GM12878 (cell line): ENCODE results near the gene HRC. TPM values are rescaled to one million over a fixed set of nuclear protein-coding genes. Genes with fewer than 3 reads are reported as not detected.
"Not testable (repeated sequence)": the region's sequence is repeated elsewhere in the genome, so short reads cannot be mapped to it uniquely, and the experiment has no call there.

Experiments
- ATAC-seq: fragments of 200-7000 bp; cut with Tn5 transposase; 3 replicates; pipeline ENCODE4 v1.9.1; 2020; ENCODE audit warnings: mild to moderate bottlenecking, moderate library complexity
- BruUV-seq: library from RNA; stranded (reverse); fragments of 400-500 nt; replicated peaks from 2 replicates; lab custom pipeline; 2021; lab: Mats Ljungman, UMichigan
- CTCF ChIA-PET: fragments of 300-600 bp; sonication (Branson Sonifier 250); formaldehyde crosslinking; extraction: SDS; loops from one replicate; lab custom pipeline; 2021; ENCODE audit warnings: inconsistent platforms; lab: Yijun Ruan, JAX
- POLR2A ChIA-PET: fragments of 350-600 bp; formaldehyde crosslinking; extraction: SDS; loops from one replicate; lab custom pipeline; 2021; ENCODE audit warnings: inconsistent platforms; lab: Charles Lee
- RAD21 ChIA-PET: fragments of 300-600 bp; sonication (Branson Sonifier 250); formaldehyde crosslinking; loops from one replicate; lab custom pipeline; 2023; ENCODE audit warnings: antibody characterized with exemption; ENCODE audit not compliant: unreplicated experiment; lab: Charles Lee
- SMC1A ChIA-PET: fragments of 300-600 bp; sonication (Branson Sonifier 250); formaldehyde crosslinking; loops from one replicate; lab custom pipeline; 2023; ENCODE audit not compliant: unreplicated experiment, uncharacterized antibody; lab: Charles Lee
- DNase-seq: peaks from one replicate; pipeline ENCODE4 v3.0.0-alpha.2; 2011; ENCODE audit warnings: low read depth, low spot score
- FAIRE-seq: peaks from 3 replicates; lab custom pipeline; 2011; peaks lifted over from hg19 to GRCh38; lab: Jason Lieb, UNC
- H2AFZ ChIP-seq: 2 replicates; pipeline ENCODE4 v1.6.0; 2011; ENCODE audit warnings: low read depth, low read length, control low read depth; ENCODE audit not compliant: control insufficient read depth
- H3K27ac ChIP-seq: 2 replicates; pipeline ENCODE4 v1.5.1; 2011; ENCODE audit warnings: control low read depth; ENCODE audit not compliant: control insufficient read depth, insufficient read depth
- H3K27me3 ChIP-seq, 2 experiments: replicated peaks in 1 of 2; 2 replicates each; pipeline versions ENCODE4 v1.6.0 to v1.6.1; 2011; ENCODE audit warnings: low read length in 1 of 2; ENCODE audit not compliant: control insufficient read depth in 2 of 2, insufficient read depth in 2 of 2
- H3K36me3 ChIP-seq, 2 experiments: 2 replicates each; pipeline ENCODE4 v1.5.1; 2011; ENCODE audit warnings: low read length in 1 of 2; ENCODE audit not compliant: control insufficient read depth in 2 of 2, insufficient read depth in 2 of 2
- H3K4me1 ChIP-seq: 2 replicates; pipeline ENCODE4 v1.6.1; 2011; ENCODE audit warnings: mild to moderate bottlenecking, low read length, moderate library complexity, mixed read lengths; ENCODE audit not compliant: control insufficient read depth, insufficient read depth
- H3K4me2 ChIP-seq: 2 replicates; pipeline ENCODE4 v1.6.0; 2011; ENCODE audit warnings: control low read depth; ENCODE audit not compliant: control insufficient read depth, insufficient read depth
- H3K4me3 ChIP-seq: fragments of 200-600 bp; sonication (generic); 2 replicates; pipeline ENCODE4 v1.5.1; 2016
- H3K79me2 ChIP-seq: 2 replicates; pipeline ENCODE4 v1.6.0; 2011; ENCODE audit warnings: low read length; ENCODE audit not compliant: control insufficient read depth, insufficient read depth
- H3K9ac ChIP-seq: 2 replicates; pipeline ENCODE4 v1.8.0; 2011; ENCODE audit warnings: low read length, control low read depth, mixed read lengths; ENCODE audit not compliant: control insufficient read depth, insufficient read depth
- H3K9me3 ChIP-seq: replicated peaks from 3 replicates; pipeline ENCODE4 v1.5.1; 2011; ENCODE audit warnings: mild to moderate bottlenecking, low read length; ENCODE audit not compliant: control insufficient read depth, insufficient read depth
- H4K20me1 ChIP-seq: 2 replicates; pipeline ENCODE4 v1.6.0; 2011; ENCODE audit not compliant: control insufficient read depth, insufficient read depth
- ATF3 ChIP-seq: IDR thresholded peaks from 2 replicates; pipeline ENCODE4 v1.6.1; 2011; ENCODE audit warnings: low read depth, mild to moderate bottlenecking, low read length, moderate library complexity, borderline replicate concordance; ENCODE audit errors: extremely low read depth
- CBX5 ChIP-seq: sonication (generic); IDR thresholded peaks from 2 replicates; pipeline ENCODE4 v1.6.1; 2016; ENCODE audit warnings: low read depth, moderate library complexity, mild to moderate bottlenecking, inconsistent platforms
- CEBPB ChIP-seq, 2 experiments: fragments of 150-350 bp in 1 of 2; IDR thresholded peaks; 2 replicates each; pipeline ENCODE4 v1.6.1; 2012 to 2014; ENCODE audit warnings: low read depth in 2 of 2, low read length in 2 of 2, borderline replicate concordance in 1 of 2, inconsistent platforms in 1 of 2
- CHD4 ChIP-seq: fragments of 200-600 bp; sonication (generic); IDR thresholded peaks from 2 replicates; pipeline ENCODE4 v1.6.1; 2016; ENCODE audit warnings: mild to moderate bottlenecking
- CTCF ChIP-seq, 3 experiments: IDR thresholded peaks in 2 of 3; conservative IDR thresholded peaks in 1 of 3; 2 replicates each; pipeline ENCODE4 v1.5.1; 2011; ENCODE audit warnings: low read depth in 3 of 3, low read length in 3 of 3, mild to moderate bottlenecking in 3 of 3, control low read depth in 2 of 3, moderate library complexity in 2 of 3, inconsistent platforms in 1 of 3, mixed read lengths in 1 of 3; ENCODE audit not compliant: control insufficient read depth in 2 of 3, insufficient read depth in 1 of 3; ENCODE audit errors: extremely low read depth in 1 of 3
- HDAC6 ChIP-seq: fragments of 200-600 bp; sonication (generic); IDR thresholded peaks from one replicate; pipeline ENCODE4 v1.8.0; 2017; ENCODE audit warnings: antibody characterized with exemption; ENCODE audit not compliant: unreplicated experiment
- RB1 ChIP-seq: fragments of 450-650 bp; formaldehyde crosslinking; IDR thresholded peaks from 2 replicates; pipeline ENCODE4 v1.6.1; 2017; ENCODE audit warnings: mild to moderate bottlenecking, borderline replicate concordance
- SIX5 ChIP-seq: IDR thresholded peaks from 2 replicates; pipeline ENCODE4 v1.6.1; 2011; ENCODE audit warnings: mild to moderate bottlenecking, low read depth, low read length, moderate library complexity; ENCODE audit not compliant: severe bottlenecking
- TCF12 ChIP-seq: IDR thresholded peaks from 2 replicates; pipeline ENCODE4 v1.6.1; 2011; ENCODE audit warnings: low read depth, mild to moderate bottlenecking, low read length
- ZNF384 ChIP-seq: IDR thresholded peaks from 2 replicates; pipeline ENCODE4 v1.6.1; 2012; ENCODE audit warnings: low read depth, mild to moderate bottlenecking, low read length, improper control_type of control experiment, borderline replicate concordance
- ZNF622 ChIP-seq: fragments of 450-650 bp; IDR thresholded peaks from 2 replicates; pipeline ENCODE4 v1.6.1; 2017; ENCODE audit warnings: mild to moderate bottlenecking, inconsistent platforms
- ZSCAN29 ChIP-seq: fragments of 450-650 bp; IDR thresholded peaks from 2 replicates; pipeline ENCODE4 v1.6.1; 2017; ENCODE audit warnings: mild to moderate bottlenecking, moderate library complexity
- WGBS: methylation state at CpG from one replicate; pipeline ENCODE4 v1.1.6; 2016; ENCODE audit warnings: low lambda C conversion rate; ENCODE audit not compliant: insufficient replicate concordance, insufficient coverage; ENCODE audit errors: missing lambda C conversion rate; 5-methylcytosine and 5-hydroxymethylcytosine counted together
- in situ Hi-C: fragments of 300-500 bp; cut with MboI; formaldehyde crosslinking; loops from 9 replicates; pipeline ENCODE4 v1.14.3; 2018; ENCODE audit warnings: mixed read lengths
- intact Hi-C: fragments of 100-400 bp; cut with micrococcal nuclease; formaldehyde crosslinking; loops from one replicate; pipeline ENCODE4 v1.14.2; 2022; ENCODE audit not compliant: unreplicated experiment
- polyA plus RNA-seq, 11 experiments: library from polyadenylated mRNA; depleted of rRNA in 4 of 11; unstranded in 6 of 11; stranded (reverse) in 5 of 11; fragments of >200 nt; fragmentation: Nextera tagmentation in 4 of 11; fragmentation: Illumina TruSeq in 1 of 11; extraction: Ambion mirVana in 4 of 11; extraction: Trizol in 1 of 11; gene quantifications; 1 replicate in 1 of 11; 2 replicates in 10 of 11; pipeline versions ENCODE4 v1.2.1 to v1.2.3, GENCODE V29; 2011 to 2016; ENCODE audit warnings: inconsistent platforms in 2 of 11, missing spikeins in 2 of 11, low read depth in 1 of 11
- total RNA-seq, 4 experiments: library from RNA; depleted of rRNA in 3 of 4; stranded (reverse); fragments of >200 nt in 3 of 4; fragmentation: Illumina TruSeq in 1 of 4; extraction: Trizol in 1 of 4; gene quantifications; 2 replicates each; pipeline versions ENCODE4 v1.2.1 to v1.2.3, GENCODE V29; 2013 to 2021
- TF ChIP-seq, protein P1 (sequence below): IDR thresholded peaks from 2 replicates; pipeline ENCODE4 v1.6.1; 2011; ENCODE audit warnings: low read depth, low read length, improper control_type of control experiment, borderline replicate concordance

The HRC gene
- total and polyA plus RNA-seq, 10 of the 15 experiments (the other 5 are each of a cell fraction or from before 2014, with no cell fraction given), result 0.10 TPM; not detected in 9

- DNase-seq, FAIRE-seq, intact Hi-C loops, H2AFZ ChIP-seq, H3K27ac ChIP-seq, SMC1A ChIA-PET, H3K79me2 ChIP-seq, CTCF ChIA-PET, H3K4me1 ChIP-seq, H3K4me3 ChIP-seq, POLR2A ChIA-PET, H4K20me1 ChIP-seq, ATAC-seq, H3K36me3 ChIP-seq, in situ Hi-C loops, H3K4me2 ChIP-seq, H3K9me3 ChIP-seq, BruUV-seq, H3K27me3 ChIP-seq, RAD21 ChIA-PET, H3K9ac ChIP-seq: not testable (repeated sequence)
- WGBS, result 93% methylated on average over 14 of the region's 20 CpGs
Measured at GRCh38 chr19:49182010-49182847, 27.0 kb upstream of the HRC start.

- SMC1A ChIA-PET, result no interaction called here
- H4K20me1 ChIP-seq, result no peaks in the 10 kb centered on the region
- TF ChIP-seq, protein P1, sequence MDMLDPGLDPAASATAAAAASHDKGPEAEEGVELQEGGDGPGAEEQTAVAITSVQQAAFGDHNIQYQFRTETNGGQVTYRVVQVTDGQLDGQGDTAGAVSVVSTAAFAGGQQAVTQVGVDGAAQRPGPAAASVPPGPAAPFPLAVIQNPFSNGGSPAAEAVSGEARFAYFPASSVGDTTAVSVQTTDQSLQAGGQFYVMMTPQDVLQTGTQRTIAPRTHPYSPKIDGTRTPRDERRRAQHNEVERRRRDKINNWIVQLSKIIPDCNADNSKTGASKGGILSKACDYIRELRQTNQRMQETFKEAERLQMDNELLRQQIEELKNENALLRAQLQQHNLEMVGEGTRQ, result no peak
- TF ChIP-seq ZSCAN29 (no peak), RB1 (no peak), CTCF (IDR thresholded peaks at IDR 0.05 in 2 of 3, conservative IDR thresholded peaks at IDR 0.05 in 1 of 3; ENCODE audit: control insufficient read depth in 2 of 3, extremely low read depth in 1 of 3, insufficient read depth in 1 of 3, low read depth in 3 of 3, low read length in 3 of 3) (no peak), CHD4 (no peak), ZNF384 (no peak), ZNF622 (no peak), SIX5 (no peak), TCF12 (no peak), HDAC6 (no peak), CEBPB (IDR thresholded peaks at IDR 0.05; ENCODE audit: borderline replicate concordance in 1 of 2, low read depth in 2 of 2, low read length in 2 of 2) (no peak), ATF3 (no peak), CBX5 (no peak)
Measured at GRCh38 chr19:49180659-49181058, 25.5 kb upstream of the HRC start.

More at GRCh38 chr19:49180659-49181058, 25.5 kb upstream of the HRC start:
- in situ Hi-C loops (no loop called here), intact Hi-C loops (no loop called here)
- 33% methylated on average over 4 of the region's 4 CpGs for WGBS
- RAD21 ChIA-PET, result no interaction called here
- no peaks in the 10 kb centered on the region for H3K4me1 ChIP-seq
- POLR2A ChIA-PET, result no interaction called here
- no TSS peak for BruUV-seq
- H3K9ac ChIP-seq, result no peak overlapping the region
- FAIRE-seq, result no peak
- H3K4me2 ChIP-seq, result no peak overlapping the region
- H3K4me3 ChIP-seq, result no peak overlapping the region
- no peaks in the 10 kb centered on the region; the same call in 2 of the 3 replicates for H3K9me3 ChIP-seq
- DNase-seq, result no peak
- no peaks in the 10 kb centered on the region for H3K79me2 ChIP-seq
- no peak overlapping the region for H3K27ac ChIP-seq
- H2AFZ ChIP-seq, result no peak overlapping the region
- CTCF ChIA-PET, result no interaction called here
- H3K36me3 ChIP-seq, result no peaks in the 10 kb centered on the region
- ATAC-seq, result no peak
- no peaks in the 10 kb centered on the region for H3K27me3 ChIP-seq
